HEK293 (cell line): ENCODE measurements around the gene ACTR1A.

Experiments
- KLF1 ChIP-seq: fragments of 450-650 bp; formaldehyde crosslinking; IDR thresholded peaks from 2 replicates; pipeline ENCODE4 v1.5.1; 2016; ENCODE audit warnings: missing biosample characterization, missing genetic modification characterization
- KLF7 ChIP-seq: fragments of 450-650 bp; formaldehyde crosslinking; IDR thresholded peaks from 2 replicates; pipeline ENCODE4 v1.5.1; 2016; ENCODE audit warnings: missing biosample characterization, missing genetic modification characterization, borderline replicate concordance
- OVOL3 ChIP-seq: fragments of 450-650 bp; formaldehyde crosslinking; IDR thresholded peaks from 2 replicates; pipeline ENCODE4 v1.5.1; 2016; ENCODE audit warnings: missing biosample characterization, missing genetic modification characterization
- PATZ1 ChIP-seq: fragments of 450-650 bp; formaldehyde crosslinking; IDR thresholded peaks from 2 replicates; pipeline ENCODE4 v1.5.1; 2016; ENCODE audit warnings: missing biosample characterization, missing genetic modification characterization
- PBX3 ChIP-seq: sonication (generic); formaldehyde crosslinking; IDR thresholded peaks from 2 replicates; pipeline ENCODE4 v1.8.1; 2022; ENCODE audit warnings: mild to moderate bottlenecking, moderate library complexity, missing genetic modification reagents
- SCRT1 ChIP-seq: fragments of 450-650 bp; formaldehyde crosslinking; IDR thresholded peaks from 2 replicates; pipeline ENCODE4 v1.5.1; 2016; ENCODE audit warnings: missing biosample characterization, missing genetic modification characterization, borderline replicate concordance
- SCRT2 ChIP-seq: fragments of 450-650 bp; formaldehyde crosslinking; IDR thresholded peaks from 2 replicates; pipeline ENCODE4 v1.5.1; 2016; ENCODE audit warnings: missing biosample characterization, missing genetic modification characterization
- ZBTB26 ChIP-seq: fragments of 450-650 bp; formaldehyde crosslinking; optimal IDR thresholded peaks from 2 replicates; pipeline ENCODE3; 2016; ENCODE audit warnings: missing biosample characterization, mild to moderate bottlenecking, missing genetic modification characterization
- ZFHX2 ChIP-seq: fragments of 450-650 bp; formaldehyde crosslinking; conservative IDR thresholded peaks from 2 replicates; pipeline ENCODE4 v1.5.1; 2016; ENCODE audit warnings: missing biosample characterization, missing genetic modification characterization
- ZFP3 ChIP-seq: fragments of 450-650 bp; formaldehyde crosslinking; IDR thresholded peaks from 2 replicates; pipeline ENCODE4 v1.5.1; 2016; ENCODE audit warnings: low read depth, missing biosample characterization, missing genetic modification characterization
- ZNF148 ChIP-seq: fragments of 450-650 bp; formaldehyde crosslinking; IDR thresholded peaks from 2 replicates; pipeline ENCODE4 v1.5.0; 2017; ENCODE audit warnings: missing biosample characterization, missing genetic modification characterization, borderline replicate concordance
- ZNF157 ChIP-seq: fragments of 450-650 bp; formaldehyde crosslinking; IDR thresholded peaks from 2 replicates; pipeline ENCODE4 v1.5.1; 2016; ENCODE audit warnings: missing biosample characterization, missing genetic modification characterization
- ZNF184 ChIP-seq: fragments of 450-650 bp; IDR thresholded peaks from 2 replicates; pipeline ENCODE4 v1.5.1; 2018; ENCODE audit warnings: missing biosample characterization, mild to moderate bottlenecking, missing genetic modification characterization
- ZNF23 ChIP-seq: fragments of 450-650 bp; formaldehyde crosslinking; IDR thresholded peaks from 2 replicates; pipeline ENCODE4 v1.5.1; 2016; ENCODE audit warnings: missing biosample characterization, missing genetic modification characterization, borderline replicate concordance
- ZNF26 ChIP-seq: fragments of 450-650 bp; formaldehyde crosslinking; IDR thresholded peaks from 2 replicates; pipeline ENCODE4 v1.5.1; 2016; ENCODE audit warnings: missing biosample characterization, missing genetic modification characterization
- ZNF335 ChIP-seq: fragments of 450-650 bp; formaldehyde crosslinking; conservative IDR thresholded peaks from 2 replicates; pipeline ENCODE4 v1.5.1; 2016; ENCODE audit warnings: missing biosample characterization, missing genetic modification characterization
- ZNF366 ChIP-seq: fragments of 450-650 bp; formaldehyde crosslinking; conservative IDR thresholded peaks from 2 replicates; pipeline ENCODE4 v1.5.1; 2016; ENCODE audit warnings: missing biosample characterization, missing genetic modification characterization
- ZNF37A ChIP-seq: fragments of 450-650 bp; IDR thresholded peaks from 2 replicates; pipeline ENCODE4 v1.5.1; 2018; ENCODE audit warnings: missing biosample characterization, missing genetic modification characterization
- ZNF423 ChIP-seq: fragments of 450-650 bp; formaldehyde crosslinking; IDR thresholded peaks from 2 replicates; pipeline ENCODE4 v1.5.1; 2016; ENCODE audit warnings: missing biosample characterization, missing genetic modification characterization
- ZNF449 ChIP-seq: fragments of 450-650 bp; formaldehyde crosslinking; IDR thresholded peaks from 2 replicates; pipeline ENCODE4 v1.5.1; 2017; ENCODE audit warnings: missing biosample characterization, mild to moderate bottlenecking, missing genetic modification characterization, moderate library complexity
- ZNF510 ChIP-seq: fragments of 450-650 bp; formaldehyde crosslinking; IDR thresholded peaks from 2 replicates; pipeline ENCODE4 v1.5.1; 2018; ENCODE audit warnings: mild to moderate bottlenecking, missing genetic modification characterization, missing biosample characterization; ENCODE audit not compliant: insufficient replicate concordance
- ZNF513 ChIP-seq: fragments of 450-650 bp; IDR thresholded peaks from 2 replicates; pipeline ENCODE4 v1.5.1; 2018; ENCODE audit warnings: missing biosample characterization, missing genetic modification characterization
- ZNF571 ChIP-seq: fragments of 450-650 bp; formaldehyde crosslinking; IDR thresholded peaks from 2 replicates; pipeline ENCODE4 v1.5.0; 2017; ENCODE audit warnings: missing biosample characterization, missing genetic modification characterization
- ZNF629 ChIP-seq: fragments of 450-650 bp; formaldehyde crosslinking; IDR thresholded peaks from 2 replicates; pipeline ENCODE4 v1.5.1; 2017; ENCODE audit warnings: missing biosample characterization, missing genetic modification characterization
- ZNF645 ChIP-seq: fragments of 450-650 bp; formaldehyde crosslinking; IDR thresholded peaks from 2 replicates; pipeline ENCODE4; 2016; ENCODE audit warnings: missing biosample characterization, missing genetic modification characterization
- ZNF664 ChIP-seq: fragments of 450-650 bp; formaldehyde crosslinking; IDR thresholded peaks from 2 replicates; pipeline ENCODE4 v1.5.1; 2016; ENCODE audit warnings: missing biosample characterization, missing genetic modification characterization
- ZNF677 ChIP-seq: fragments of 450-650 bp; IDR thresholded peaks from 2 replicates; pipeline ENCODE4 v1.5.0; 2018; ENCODE audit warnings: missing biosample characterization, mild to moderate bottlenecking, missing genetic modification characterization, moderate library complexity
- ZNF791 ChIP-seq: fragments of 450-650 bp; formaldehyde crosslinking; IDR thresholded peaks from 2 replicates; pipeline ENCODE4 v1.5.1; 2016; ENCODE audit warnings: missing biosample characterization, missing genetic modification characterization

The ACTR1A gene

GRCh38 chr10:102502029-102502336, 529 bp downstream of the ACTR1A start (continued):
- TF ChIP-seq ZNF148 (no peak), SCRT2 (no peak), KLF1 (tag by site-specific recombination) (peak; percentile 53; the same call in 1 of the 2 replicates), SCRT1 (tag by site-specific recombination) (no peak), ZNF26 (tag by site-specific recombination) (no peak), ZNF513 (no peak), ZBTB26 (tag by site-specific recombination) (peak; percentile 35), ZNF184 (tag by site-specific recombination) (no peak), PATZ1 (tag by site-specific recombination) (peak; percentile 71), ZNF664 (tag by site-specific recombination) (no peak), ZNF510 (tag by site-specific recombination) (no peak), ZNF645 (tag by site-specific recombination) (no peak), ZNF791 (tag by site-specific recombination) (no peak), ZNF423 (no peak), ZNF37A (tag by site-specific recombination) (no peak), ZNF335 (tag by site-specific recombination) (no peak), KLF7 (tag by site-specific recombination) (no peak), ZFP3 (no peak), ZNF571 (tag by site-specific recombination) (no peak), OVOL3 (tag by site-specific recombination) (no peak), ZNF23 (tag by site-specific recombination) (no peak), ZFHX2 (tag by site-specific recombination) (no peak), ZNF366 (no peak), ZNF629 (tag by site-specific recombination) (0 out of 2 replicates have a peak, but pooled peaks have one; percentile 6), ZNF157 (tag by site-specific recombination) (no peak), ZNF449 (no peak), ZNF677 (tag by site-specific recombination) (no peak), PBX3 (peak; percentile 99)
